SU-DHL-6 (cell line): ENCODE measurements around the gene ETV6.

Source experiments
- H2AFZ ChIP-seq: fragments of 200-600 bp; sonication (generic); 2 replicates; pipeline ENCODE4 v1.6.1; 2014; ENCODE audit warnings: low read depth, mild to moderate bottlenecking, moderate library complexity, mixed read lengths, antibody characterized with exemption, low read length; ENCODE audit not compliant: severe bottlenecking
- H3F3A ChIP-seq: fragments of 200-600 bp; shearing (Covaris generic); 2 replicates; pipeline ENCODE4 v1.6.0; 2016; ENCODE audit warnings: antibody characterized with exemption, mild to moderate bottlenecking; ENCODE audit not compliant: insufficient read depth
- H3K27ac ChIP-seq: fragments of 200-600 bp; sonication (generic); 2 replicates; pipeline ENCODE4 v1.5.1; 2016; ENCODE audit warnings: low read depth, mild to moderate bottlenecking, low read length, moderate library complexity, mixed read lengths
- H3K27me3 ChIP-seq: fragments of 200-600 bp; sonication (generic), shearing (Covaris generic); 2 replicates; pipeline ENCODE4 v1.6.0; 2014; ENCODE audit warnings: mild to moderate bottlenecking, low read length
- H3K36me3 ChIP-seq: fragments of 200-600 bp; sonication (generic); 2 replicates; pipeline ENCODE4 v1.6.1; 2014; ENCODE audit warnings: mild to moderate bottlenecking, low read length, mixed read lengths
- H3K4me2 ChIP-seq: fragments of 300-600, 200-600 bp; shearing (Covaris generic), sonication (generic); 2 replicates; pipeline ENCODE4 v1.6.0; 2014; ENCODE audit warnings: low read length, low read depth, mild to moderate bottlenecking; ENCODE audit not compliant: poor library complexity, severe bottlenecking
- H3K4me3 ChIP-seq: fragments of 200-600 bp; sonication (generic); 2 replicates; pipeline ENCODE4 v1.5.1; 2014; ENCODE audit warnings: antibody characterized with exemption, low read length, mild to moderate bottlenecking, mixed read lengths; ENCODE audit not compliant: insufficient read depth, poor library complexity, severe bottlenecking
- H3K79me2 ChIP-seq: fragments of 200-600 bp; sonication (generic); 2 replicates; pipeline ENCODE4 v1.6.1; 2014; ENCODE audit warnings: mild to moderate bottlenecking, low read length, moderate library complexity; ENCODE audit not compliant: insufficient read depth
- H3K9ac ChIP-seq: fragments of 200-600 bp; sonication (generic); 2 replicates; pipeline ENCODE4 v1.7.0; 2014; ENCODE audit warnings: mild to moderate bottlenecking, low read length
- H3K9me2 ChIP-seq: fragments of 200-600 bp; sonication (generic); replicated peaks from 2 replicates; pipeline ENCODE4 v1.6.1; 2014; ENCODE audit warnings: low read length; ENCODE audit not compliant: insufficient read depth
- H3K9me3 ChIP-seq: fragments of 200-600 bp; sonication (generic); 2 replicates; pipeline ENCODE4 v1.6.1; 2014; ENCODE audit warnings: low read length, mixed read lengths; ENCODE audit not compliant: insufficient read depth
- H4K20me1 ChIP-seq: fragments of 200-600 bp; sonication (generic); 2 replicates; pipeline ENCODE4 v1.6.1; 2014; ENCODE audit warnings: low read depth, mild to moderate bottlenecking, antibody characterized with exemption, low read length, moderate library complexity, mixed read lengths
- CTCF ChIP-seq: fragments of 200-600 bp; sonication (generic); IDR thresholded peaks from one replicate; pipeline ENCODE4 v1.5.1; 2017; ENCODE audit warnings: antibody characterized with exemption, mild to moderate bottlenecking, low read length, moderate library complexity; ENCODE audit not compliant: insufficient read depth, poor library complexity, severe bottlenecking
- EZH2phosphoT487 ChIP-seq: fragments of 200-600 bp; sonication (generic), shearing (Covaris generic); conservative IDR thresholded peaks from 2 replicates; pipeline ENCODE4 v1.6.1; 2018; ENCODE audit warnings: mild to moderate bottlenecking, antibody characterized with exemption, low read length, moderate library complexity, mixed read lengths

The ETV6 gene

GRCh38 chr12:11877102-11877826 is 227.8 kb downstream of the ETV6 start:
- no peaks in the 10 kb centered on the region for H3K79me2 ChIP-seq
- no peaks in the 10 kb centered on the region for H3K9me2 ChIP-seq
- TF ChIP-seq EZH2phosphoT487 (no peak), CTCF (no peak)
- H3K36me3 ChIP-seq: no peaks in the 10 kb centered on the region
- no peak overlapping the region for H3K9ac ChIP-seq
- H3K27me3 ChIP-seq: no peaks in the 10 kb centered on the region
- no peak overlapping the region for H3K4me2 ChIP-seq
- no peaks in the 10 kb centered on the region for H3K9me3 ChIP-seq
- no peak overlapping the region for H2AFZ ChIP-seq
- no peaks in the 10 kb centered on the region for H3F3A ChIP-seq
- H4K20me1 ChIP-seq: no peaks in the 10 kb centered on the region
- H3K4me3 ChIP-seq: no peak overlapping the region
- no peak overlapping the region for H3K27ac ChIP-seq

GRCh38 chr12:11877869-11878780 is 228.7 kb downstream of the ETV6 start:
- H3F3A ChIP-seq: no peaks in the 10 kb centered on the region
- no peak overlapping the region for H3K9ac ChIP-seq
- H3K9me3 ChIP-seq: no peaks in the 10 kb centered on the region
- H3K79me2 ChIP-seq: no peaks in the 10 kb centered on the region
- no peaks in the 10 kb centered on the region for H4K20me1 ChIP-seq
- H3K27ac ChIP-seq: no peak overlapping the region
- H3K4me3 ChIP-seq: no peak overlapping the region
- H3K27me3 ChIP-seq: no peaks in the 10 kb centered on the region
- H2AFZ ChIP-seq: no peak overlapping the region
- no peaks in the 10 kb centered on the region for H3K9me2 ChIP-seq
- no peak overlapping the region for H3K4me2 ChIP-seq
- TF ChIP-seq CTCF (no peak), EZH2phosphoT487 (no peak)
- no peaks in the 10 kb centered on the region for H3K36me3 ChIP-seq

DNA sequence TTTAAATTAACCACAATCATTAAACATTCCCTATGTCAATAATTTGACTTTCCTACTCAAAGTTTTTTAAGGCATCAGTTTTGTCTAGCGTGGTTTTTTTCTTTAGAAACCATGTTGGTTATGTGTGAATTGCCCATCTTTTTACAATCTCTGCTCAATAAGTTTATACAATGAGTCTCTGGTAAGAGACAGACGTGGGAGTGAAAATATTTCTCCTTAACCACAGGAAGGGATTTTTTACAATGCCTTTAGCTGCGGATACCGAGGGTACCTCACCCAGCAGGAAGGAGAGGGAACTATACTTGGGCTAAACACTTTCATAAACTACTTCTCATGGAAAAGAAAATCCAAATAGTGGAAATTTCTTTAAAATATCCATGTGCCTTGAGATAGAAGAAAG is 229.8 kb downstream of the ETV6 start:
- Histone ChIP-seq H3K9me3 (no peaks in the 10 kb centered on the region), H3K27ac (no peak overlapping the region), H3K9me2 (no peaks in the 10 kb centered on the region), H3K9ac (no peak overlapping the region), H3K36me3 (no peaks in the 10 kb centered on the region), H3K79me2 (no peaks in the 10 kb centered on the region), H2AFZ (no peak overlapping the region), H3F3A (no peaks in the 10 kb centered on the region), H4K20me1 (no peaks in the 10 kb centered on the region), H3K27me3 (no peaks in the 10 kb centered on the region), H3K4me2 (no peak overlapping the region), H3K4me3 (no peak overlapping the region)
- no peak for TF ChIP-seq EZH2phosphoT487
- no peak for TF ChIP-seq CTCF
